ENCODE results near the gene TRIM59.
A peak's percentile ranks its signal among the peaks of the same experiment; 100 is the strongest.

Gene TRIM59

GRCh38 chr3:160401291-160402095 lies 48.1 kb downstream of the TRIM59 start:
- no peak for DNase-seq

GRCh38 chr3:160400702-160401150 lies 48.9 kb downstream of the TRIM59 start:
- DNase-seq = no peak

- no peak for DNase-seq
Observed at GRCh38 chr3:160400030-160400701, 49.4 kb downstream of the TRIM59 start.

GRCh38 chr3:160399125-160400029 lies 50.2 kb downstream of the TRIM59 start, which contains the start of the genes IFT80 and SMC4:
IFT80 (minus strand) TSS chr3:160399225; CDS start chr3:160384600, 14,625 bp downstream.
SMC4 (plus strand) TSS chr3:160399650; CDS start chr3:160400827, 1,177 bp downstream.
- peak; percentile 85 for DNase-seq

- DNase-seq = no peak
Observed at GRCh38 chr3:160398820-160399124, 50.8 kb downstream of the TRIM59 start.

- DNase-seq = no peak
Observed at GRCh38 chr3:160395297-160395696, 54.3 kb downstream of the TRIM59 start.

- no peak for DNase-seq
Observed at GRCh38 chr3:160394009-160394392, 55.6 kb downstream of the TRIM59 start.

- DNase-seq = no peak
Observed at GRCh38 chr3:160393346-160394008, 56.1 kb downstream of the TRIM59 start.

- no peak for DNase-seq
Observed at GRCh38 chr3:160392798-160393197, 56.8 kb downstream of the TRIM59 start.

- no peak for DNase-seq
Observed at GRCh38 chr3:160390565-160391138, 58.9 kb downstream of the TRIM59 start.

Data from GOT3 (cell line).